Stimulated activated naive CD8-positive, alpha-beta T cell treated with anti-CD3 and anti-CD28 coated beads, Interleukin-15, Interleukin-2, amounts not matched to agents 100 U/mL and 50 U/mL, for 24 hours (primary cell): Measurements from ENCODE around the gene RAB4B.
"Not testable (repeated sequence)": the region's sequence is repeated elsewhere in the genome, so short reads cannot be mapped to it uniquely, and the experiment has no call there.

Experiments
- ATAC-seq: fragments of 150-1000 bp; cut with Tn5 transposase; one replicate; pipeline ENCODE4 v1.10.0; 2021
- DNase-seq: peaks from one replicate; pipeline ENCODE4 v3.0.0; 2021

The RAB4B gene, protein sequence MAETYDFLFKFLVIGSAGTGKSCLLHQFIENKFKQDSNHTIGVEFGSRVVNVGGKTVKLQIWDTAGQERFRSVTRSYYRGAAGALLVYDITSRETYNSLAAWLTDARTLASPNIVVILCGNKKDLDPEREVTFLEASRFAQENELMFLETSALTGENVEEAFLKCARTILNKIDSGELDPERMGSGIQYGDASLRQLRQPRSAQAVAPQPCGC

DNA sequence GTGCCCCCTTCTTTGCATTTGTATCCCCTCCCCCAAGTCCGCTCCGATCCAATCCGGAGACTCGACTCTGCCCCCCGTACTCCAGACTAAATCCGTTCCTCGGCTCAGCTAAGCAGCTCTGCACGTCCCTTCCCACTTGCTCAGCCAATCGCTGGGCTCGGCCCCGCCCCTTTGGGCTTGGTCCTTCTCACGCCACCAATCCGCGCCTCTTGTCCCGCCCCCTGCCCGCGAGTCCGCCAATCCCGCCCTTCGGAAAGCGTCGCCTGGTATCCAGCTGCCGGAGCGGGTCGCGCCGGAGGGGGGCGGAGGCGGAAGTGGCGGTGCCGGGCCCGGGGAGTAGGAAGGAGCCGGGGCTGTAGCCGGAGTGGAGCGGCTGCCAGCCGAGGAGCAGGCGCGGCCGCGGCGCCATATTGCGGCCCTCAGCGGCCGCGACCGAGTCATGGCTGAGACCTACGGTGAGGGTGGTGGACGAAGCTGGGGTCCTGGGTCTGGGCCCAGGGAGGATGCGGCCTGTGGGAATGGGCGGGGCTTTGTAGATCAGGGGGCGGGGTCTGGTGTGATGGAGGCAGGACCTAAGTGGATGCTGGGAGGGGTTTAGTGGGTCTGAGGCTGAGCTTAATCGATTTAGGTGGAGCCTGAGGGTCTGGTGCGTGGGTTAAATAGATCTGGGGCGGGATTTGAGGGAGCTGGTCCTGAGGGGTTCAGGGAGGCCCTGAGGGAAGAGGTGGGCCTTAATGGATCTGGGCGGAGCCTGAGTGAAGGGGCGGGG, at the start of gene RAB4B:
RAB4B (plus strand) TSS at position 311 of the 769 bp plus-strand sequence; CDS start at position 440, 129 bp downstream.
- ATAC-seq (peak; percentile 76), DNase-seq (peak; percentile 100)

DNA sequence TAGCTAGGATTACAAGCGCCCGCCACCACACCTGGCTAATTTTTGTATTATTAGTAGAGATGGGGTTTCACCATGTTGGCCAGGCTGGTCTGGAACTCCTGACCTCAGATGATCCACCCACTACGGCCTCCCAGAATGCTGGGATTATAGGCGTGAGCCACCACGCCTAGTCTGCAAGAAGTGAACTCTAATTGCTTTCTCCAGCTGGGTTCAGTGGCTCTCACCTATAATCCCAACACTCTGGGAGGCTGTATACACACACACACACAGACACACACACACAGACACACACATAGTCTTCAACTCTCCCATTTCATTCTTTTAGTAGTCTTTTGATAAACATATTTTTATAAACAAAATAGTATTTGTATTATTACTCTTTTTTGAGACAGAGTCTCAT, 48.0 kb upstream of the RAB4B start:
- ATAC-seq, DNase-seq: not testable (repeated sequence)

DNA sequence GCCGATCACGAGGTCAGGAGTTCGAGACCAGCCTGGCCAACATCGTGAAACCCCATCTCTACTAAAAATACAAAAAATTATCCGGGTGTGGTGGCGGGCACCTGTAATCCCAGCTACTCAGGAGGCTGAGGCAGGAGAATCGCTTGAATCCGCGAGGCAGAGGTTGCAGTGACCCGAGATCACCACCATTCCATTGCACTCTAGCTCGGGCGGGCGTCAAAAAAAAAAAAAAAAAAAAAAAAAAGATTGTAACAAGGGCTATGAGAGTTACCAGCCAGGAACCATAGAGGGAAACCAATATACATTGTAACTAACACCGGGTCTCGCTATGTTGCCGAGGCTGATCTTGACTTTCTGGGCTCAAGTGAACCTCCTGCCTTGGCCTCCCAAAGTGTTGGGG, 45.7 kb upstream of the RAB4B start:
- not testable (repeated sequence) for DNase-seq, ATAC-seq

DNA sequence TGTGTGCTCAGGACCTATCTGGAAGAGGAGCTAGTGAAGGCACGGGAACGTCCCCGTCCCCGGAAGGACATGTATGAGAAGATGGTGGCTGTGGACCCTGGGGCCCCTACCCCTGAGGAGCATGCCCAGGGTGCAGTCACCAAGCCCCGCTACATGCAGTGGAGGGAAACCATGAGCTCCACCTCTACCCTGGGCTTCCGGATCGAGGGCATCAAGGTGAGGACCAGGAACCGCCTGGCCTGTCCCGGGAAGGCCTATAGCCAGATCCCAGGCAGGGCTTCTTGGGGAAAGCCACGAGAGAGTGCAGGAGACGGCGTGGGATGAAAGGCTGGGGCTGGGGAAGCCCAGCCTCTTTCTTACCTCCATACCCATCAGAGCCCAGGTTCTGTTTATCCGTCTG, 44.9 kb upstream of the RAB4B start:
- no peak for DNase-seq
- ATAC-seq = no peak

DNA sequence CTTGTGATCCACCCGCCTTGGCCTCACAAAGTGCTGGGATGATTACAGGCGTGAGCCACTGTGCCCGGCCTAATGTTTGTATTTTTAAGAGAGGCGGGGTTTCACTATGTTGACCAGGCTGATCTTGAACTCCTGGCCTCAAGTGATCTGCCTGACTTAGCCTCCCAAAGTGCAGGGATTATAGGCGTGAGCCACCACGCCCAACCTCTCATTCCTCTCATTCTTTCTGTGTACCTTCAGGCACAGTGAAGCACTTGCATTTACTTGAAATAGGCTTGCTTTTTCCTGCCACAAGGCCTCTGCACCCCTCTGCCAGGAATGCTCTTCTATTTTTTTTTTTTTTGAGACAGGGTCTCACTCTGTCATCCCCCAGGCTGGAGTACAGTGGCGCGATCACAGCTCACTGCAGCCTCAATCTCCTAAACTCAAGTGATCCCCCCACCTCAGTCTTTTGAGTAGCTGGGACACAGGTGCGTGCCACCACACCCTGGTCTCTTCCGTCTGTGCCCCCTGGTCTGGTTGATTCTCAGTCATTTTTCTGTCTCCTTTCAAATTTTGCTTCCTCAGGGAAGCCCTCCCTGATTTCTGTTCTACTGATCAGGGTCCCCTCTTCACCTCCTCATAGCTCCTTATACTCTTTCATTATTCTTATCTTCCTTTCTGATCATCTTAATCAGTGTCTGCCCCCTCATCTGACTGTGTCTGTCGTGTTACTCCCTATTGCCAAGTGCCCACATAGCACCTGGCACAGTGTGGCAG, 42.9 kb upstream of the RAB4B start:
- ATAC-seq = no peak
- no peak for DNase-seq

DNA sequence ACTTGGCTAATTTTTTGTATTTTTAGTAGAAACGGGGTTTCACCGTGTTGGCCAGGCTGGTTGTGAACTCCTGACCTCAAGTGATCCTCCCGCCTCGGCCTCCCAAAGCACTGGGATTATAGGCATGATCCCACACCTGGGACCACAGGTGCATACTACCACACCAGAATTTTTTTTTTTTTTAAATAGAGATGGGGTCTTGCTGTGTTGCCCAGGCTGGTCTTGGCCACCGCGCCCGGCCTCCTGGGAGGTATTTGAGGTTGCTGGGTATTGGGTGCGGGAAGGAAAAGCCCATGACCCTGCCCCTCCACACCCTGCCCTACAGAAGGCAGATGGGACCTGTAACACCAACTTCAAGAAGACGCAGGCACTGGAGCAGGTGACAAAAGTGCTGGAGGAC, 41.4 kb upstream of the RAB4B start:
- no peak for DNase-seq
- no peak for ATAC-seq

DNA sequence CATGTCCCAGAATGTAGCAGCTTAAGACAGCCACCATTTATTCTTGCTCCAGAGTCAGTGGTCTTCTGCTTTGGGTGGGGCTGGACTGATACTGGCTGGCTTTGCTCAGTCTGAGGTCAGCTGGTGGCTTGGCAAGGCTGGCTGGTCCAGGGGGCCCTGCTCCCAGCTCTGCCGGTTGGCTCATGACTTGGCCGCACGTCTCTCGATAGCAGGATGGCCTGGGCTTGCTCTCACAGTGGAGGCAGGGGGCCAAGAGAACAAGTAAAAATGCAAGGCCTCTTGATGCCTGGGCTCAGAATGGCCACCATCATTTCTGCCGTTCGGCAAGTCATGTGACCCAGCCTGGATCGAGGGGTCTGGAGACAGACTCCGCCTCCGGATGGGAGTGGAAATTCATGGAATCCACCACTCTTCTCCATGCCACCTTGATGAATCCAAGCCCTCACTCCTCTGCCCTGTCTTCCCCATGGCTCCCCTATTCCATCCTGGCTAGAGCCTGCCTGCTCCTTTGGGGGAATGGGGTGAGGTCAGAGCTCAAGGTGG, 40.9 kb upstream of the RAB4B start:
- ATAC-seq = no peak

DNA sequence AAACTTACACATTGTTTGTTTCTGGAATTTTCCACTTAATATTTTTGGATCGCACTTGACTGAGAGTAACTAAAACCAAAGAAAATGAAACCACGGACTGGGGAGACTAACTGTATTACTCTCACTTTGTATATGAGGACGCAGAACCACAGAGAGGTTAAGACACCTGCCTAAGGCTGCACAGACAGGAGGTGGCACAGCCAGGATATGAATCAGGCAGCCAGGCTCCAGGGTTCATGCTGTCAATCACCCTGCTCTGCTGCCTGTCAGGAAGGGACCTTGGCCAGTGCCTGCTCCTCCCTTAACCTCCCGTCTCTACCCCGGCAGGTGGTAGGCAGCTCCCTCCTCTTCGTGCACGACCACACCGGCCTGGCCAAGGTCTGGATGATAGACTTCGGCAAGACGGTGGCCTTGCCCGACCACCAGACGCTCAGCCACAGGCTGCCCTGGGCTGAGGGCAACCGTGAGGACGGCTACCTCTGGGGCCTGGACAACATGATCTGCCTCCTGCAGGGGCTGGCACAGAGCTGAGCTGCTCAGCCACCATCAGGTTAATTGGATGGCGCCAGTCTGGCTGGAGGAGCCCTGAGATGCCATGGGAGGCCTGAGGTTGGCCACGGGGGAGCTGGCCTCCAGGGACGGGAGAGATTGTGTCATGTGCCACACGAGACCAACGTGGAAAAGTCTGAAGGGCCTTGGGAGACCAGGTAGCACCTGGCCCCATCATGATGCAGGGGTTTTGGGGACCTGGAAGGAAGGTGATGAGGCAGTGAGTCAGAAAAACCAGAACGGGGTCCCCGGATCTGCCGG, 38.8 kb upstream of the RAB4B start:
- ATAC-seq (no peak), DNase-seq (no peak)

More for the DNA sequence above, 40.9 kb upstream of the RAB4B start:
- DNase-seq = no peak

DNA sequence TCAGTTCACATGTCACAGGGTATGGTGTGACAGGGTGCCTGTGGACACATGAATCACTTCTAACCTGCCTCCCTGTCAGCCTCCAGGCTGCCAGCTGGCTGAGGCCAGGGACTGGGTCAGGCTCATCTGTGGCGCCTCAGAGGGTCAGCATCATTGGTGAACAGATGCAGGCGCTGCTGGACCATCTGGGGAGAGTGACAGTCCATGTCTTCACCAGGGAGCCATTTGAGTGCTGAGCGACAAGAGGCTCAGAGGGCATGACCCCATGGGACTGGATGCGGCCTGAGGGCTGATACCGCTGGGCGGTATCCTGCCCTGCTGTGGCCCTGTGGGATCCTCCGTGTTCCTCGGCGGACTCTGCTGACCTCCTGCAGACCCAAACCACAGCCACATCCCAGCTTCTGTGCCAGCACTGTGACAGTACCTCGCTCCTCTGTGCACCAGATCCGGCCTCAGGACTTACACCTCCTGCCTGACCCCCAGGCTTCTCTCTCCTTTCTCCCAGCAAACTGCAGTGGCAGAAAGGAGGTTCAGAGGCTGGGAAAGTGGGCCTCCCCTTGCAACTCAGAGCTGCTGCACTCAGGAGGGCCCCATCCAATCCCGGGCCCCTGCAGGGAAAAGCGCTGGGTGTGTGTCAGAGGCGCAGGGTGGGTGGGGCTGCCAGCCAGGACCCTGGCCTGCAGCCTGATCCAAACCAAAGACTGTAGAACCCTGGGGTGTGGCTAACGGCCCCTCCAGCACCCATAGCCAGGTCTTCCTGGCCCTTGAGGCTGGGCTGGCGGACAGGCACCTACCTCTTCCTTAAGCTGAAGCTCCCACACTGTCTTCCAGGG, 38.0 kb upstream of the RAB4B start:
- ATAC-seq = no peak

DNA sequence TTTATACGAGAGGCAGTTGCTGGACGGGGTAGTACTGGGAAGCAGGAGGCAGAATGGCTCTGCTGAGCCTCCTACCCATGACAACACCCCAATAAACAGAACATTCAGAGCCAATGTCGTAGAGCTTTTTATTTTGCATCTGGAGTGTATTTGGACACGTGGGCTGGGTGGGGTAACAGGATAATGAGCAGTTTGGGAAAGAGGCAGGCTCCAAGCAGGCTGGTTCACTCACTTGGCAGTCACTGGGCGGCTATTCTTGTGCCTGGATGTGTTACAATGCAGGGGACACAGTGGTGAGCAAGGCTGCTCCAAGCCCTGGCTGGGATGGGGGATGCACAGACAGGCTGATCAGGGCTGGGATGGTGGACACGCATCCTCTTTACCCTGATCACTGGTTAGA, 37.3 kb upstream of the RAB4B start:
- no peak for DNase-seq
- ATAC-seq = no peak

More for the DNA sequence above, 38.0 kb upstream of the RAB4B start:
- no peak for DNase-seq

DNA sequence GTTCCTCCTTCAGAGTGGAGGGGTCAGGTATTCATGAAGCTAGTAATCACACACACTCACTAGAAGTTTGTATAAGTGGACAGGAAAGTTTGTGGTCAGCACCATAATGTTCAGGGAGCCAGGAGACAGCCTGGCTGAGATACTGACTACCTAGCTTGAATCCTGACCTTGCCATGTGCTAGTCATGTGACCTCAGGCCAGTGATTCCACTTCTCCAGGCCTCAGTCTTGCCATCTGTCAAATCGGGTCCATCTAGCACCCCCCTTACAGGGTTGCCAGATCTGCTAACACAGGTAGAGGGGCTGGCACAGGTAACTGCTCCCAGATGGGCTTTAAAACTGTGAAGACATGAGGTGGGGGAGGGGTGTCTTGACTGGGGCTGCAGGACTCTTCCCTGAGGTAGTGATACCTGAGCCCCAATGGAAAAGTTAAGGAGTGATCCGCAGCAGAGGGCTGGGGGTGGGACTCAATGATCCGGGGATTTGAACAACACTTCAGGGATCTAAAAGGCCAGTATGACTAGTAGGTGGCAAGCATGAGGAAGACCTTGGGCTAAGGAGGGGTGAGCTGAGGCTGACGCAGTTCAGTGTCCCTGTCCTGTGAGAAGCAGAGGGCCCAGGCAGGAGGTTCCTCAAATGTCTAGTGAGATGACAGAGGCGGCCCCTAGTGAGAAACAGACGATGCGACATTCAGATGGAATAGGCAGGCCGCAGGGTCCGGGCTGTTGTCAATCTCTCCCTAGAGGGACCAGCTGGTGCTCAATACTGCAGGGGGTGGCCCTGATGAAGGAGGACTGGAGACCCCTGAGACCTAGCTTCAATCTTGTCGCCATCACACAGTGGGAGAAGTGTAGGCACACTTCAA, 36.3 kb upstream of the RAB4B start:
- DNase-seq = no peak
- no peak for ATAC-seq

DNA sequence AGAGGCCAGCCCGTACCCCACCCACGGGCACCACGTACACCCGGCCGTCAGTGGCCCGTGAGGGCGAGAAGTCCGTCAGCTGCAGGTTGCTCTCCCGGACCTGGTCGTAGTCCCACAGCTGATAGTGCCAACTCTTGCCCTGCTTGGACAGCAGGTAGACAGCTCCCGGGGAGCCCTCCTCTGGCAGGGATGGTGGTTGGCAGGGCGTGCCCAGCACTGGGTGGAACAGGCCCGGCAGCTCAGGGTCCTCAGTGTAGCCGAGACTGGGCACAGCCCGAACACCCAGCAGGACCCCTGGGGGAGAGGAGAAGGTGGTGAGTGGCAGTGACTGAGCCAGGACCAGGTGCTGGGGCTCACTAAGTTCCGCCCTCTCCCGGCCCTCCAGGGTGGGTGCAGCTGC, 35.6 kb upstream of the RAB4B start:
- ATAC-seq = no peak
- DNase-seq = no peak

DNA sequence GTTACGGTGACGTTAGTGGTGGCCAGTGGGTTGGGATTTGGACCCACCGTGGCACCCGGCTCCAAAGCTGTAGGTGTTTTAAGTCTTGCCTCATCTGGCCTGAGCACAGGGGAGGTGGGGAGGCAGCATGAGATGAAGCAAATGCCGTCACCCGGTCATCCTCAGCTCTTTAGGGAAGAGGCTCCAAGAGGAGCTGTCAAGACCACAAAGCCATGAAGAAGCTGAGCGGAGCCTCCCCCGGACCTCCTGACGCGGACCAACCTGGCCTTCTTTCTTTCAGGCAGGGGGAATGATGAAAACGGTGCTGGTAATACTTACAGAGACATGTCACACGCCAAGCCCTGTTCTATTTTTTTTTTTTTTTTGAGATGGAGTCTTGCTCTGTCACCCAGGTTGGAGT, 35.2 kb upstream of the RAB4B start:
- ATAC-seq = no peak
- DNase-seq = no peak

DNA sequence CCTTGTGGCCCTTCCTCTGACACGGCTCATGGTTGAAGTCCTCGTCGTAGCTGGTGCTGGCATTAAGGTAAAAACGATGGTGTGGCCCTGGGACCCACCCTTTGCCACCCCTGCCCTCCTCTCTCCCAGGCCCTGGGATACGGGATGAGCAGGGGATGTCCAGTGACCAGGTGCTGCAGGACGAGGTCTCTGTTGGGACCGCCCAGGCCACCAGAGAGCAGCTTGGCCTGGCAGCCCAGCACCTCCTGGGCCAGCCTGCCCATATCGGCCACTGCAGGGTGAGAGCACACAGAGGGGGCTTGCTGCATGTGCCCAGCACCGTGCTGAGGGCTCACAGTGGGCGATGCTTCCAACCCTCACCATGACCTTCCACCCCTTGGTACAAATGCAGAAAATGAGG, 34.1 kb upstream of the RAB4B start:
- DNase-seq = no peak

DNA sequence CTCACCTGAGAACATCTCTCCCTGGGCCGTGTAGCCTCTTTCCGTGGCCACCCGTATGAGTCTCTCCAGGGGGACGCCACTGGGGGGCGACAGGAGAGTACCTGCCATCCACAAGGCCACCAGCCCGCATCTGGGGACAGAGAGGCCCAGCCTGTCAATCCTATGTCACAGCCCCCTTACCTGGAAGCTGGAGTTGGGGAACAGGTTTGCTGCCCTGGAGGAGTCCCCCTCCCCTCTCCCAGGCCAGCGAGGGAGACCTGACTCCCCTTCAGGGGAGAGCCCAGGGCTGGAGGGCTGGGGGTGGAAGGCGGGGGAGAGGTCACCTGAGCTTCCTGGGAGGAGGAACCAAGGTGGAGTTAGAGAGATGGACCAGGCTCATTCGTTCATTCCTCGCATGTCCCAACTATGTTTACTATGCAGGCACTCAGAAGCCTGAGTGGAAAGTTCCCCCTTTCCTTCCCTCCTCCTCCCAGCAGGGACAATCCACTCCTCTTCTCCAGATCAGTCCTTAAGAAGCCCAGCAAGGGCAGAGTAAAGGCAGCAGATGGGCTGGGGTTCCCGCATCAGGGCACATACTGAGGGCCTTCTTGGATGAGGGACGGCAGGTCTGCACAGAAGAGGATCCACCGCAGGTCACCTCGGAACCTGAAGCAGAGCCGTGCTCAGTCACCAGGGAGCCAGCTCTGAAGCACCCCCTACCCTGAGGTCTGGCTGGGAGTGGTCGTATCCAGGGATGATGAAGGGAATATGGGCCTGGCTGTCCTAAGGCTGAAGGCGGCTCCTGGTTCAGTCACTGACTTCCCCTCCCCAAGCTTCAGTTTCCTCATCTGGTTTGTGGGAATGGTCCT, 33.3 kb upstream of the RAB4B start:
- ATAC-seq = no peak
- DNase-seq = peak; percentile 47

More for the DNA sequence above, 34.1 kb upstream of the RAB4B start:
- ATAC-seq = no peak

DNA sequence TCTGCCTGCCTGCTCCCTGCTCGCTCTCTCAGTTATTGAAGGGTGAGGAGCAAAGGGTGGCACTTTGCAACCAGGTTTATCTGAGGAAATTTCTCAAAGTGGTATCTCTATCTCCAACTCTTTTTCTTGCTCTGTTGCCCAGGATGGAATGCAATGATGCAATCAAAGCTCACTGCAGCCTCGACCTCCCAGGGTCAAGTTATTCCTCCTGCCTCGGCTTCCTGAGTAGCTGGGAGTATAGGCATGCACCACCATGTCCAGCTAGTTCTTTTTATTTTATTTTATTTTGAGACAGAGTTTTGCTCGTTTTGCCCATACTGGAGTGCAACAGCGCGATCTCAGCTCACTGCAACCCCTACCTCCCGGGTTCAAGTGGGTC, 32.7 kb upstream of the RAB4B start:
- DNase-seq (no peak), ATAC-seq (no peak)

DNA sequence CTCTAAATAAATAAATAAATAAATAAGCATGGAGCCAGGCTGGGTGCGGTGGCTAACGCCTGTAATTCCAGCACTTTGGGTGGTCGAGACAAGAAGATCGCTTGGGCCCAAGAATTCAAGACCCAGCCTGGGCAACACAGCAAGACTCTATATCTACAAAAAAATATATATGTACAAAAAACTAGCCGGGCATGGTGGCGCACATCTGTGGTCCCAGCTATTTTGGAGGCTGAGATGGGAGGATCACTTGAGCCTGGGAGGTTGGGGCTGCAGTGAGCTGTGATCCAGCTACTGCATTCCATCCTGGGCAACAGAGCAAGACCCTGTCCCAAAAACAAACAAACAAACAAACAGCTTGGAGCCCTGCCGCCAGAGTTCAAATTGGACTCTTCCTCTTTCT, 30.5 kb upstream of the RAB4B start:
- ATAC-seq (no peak), DNase-seq (no peak)

DNA sequence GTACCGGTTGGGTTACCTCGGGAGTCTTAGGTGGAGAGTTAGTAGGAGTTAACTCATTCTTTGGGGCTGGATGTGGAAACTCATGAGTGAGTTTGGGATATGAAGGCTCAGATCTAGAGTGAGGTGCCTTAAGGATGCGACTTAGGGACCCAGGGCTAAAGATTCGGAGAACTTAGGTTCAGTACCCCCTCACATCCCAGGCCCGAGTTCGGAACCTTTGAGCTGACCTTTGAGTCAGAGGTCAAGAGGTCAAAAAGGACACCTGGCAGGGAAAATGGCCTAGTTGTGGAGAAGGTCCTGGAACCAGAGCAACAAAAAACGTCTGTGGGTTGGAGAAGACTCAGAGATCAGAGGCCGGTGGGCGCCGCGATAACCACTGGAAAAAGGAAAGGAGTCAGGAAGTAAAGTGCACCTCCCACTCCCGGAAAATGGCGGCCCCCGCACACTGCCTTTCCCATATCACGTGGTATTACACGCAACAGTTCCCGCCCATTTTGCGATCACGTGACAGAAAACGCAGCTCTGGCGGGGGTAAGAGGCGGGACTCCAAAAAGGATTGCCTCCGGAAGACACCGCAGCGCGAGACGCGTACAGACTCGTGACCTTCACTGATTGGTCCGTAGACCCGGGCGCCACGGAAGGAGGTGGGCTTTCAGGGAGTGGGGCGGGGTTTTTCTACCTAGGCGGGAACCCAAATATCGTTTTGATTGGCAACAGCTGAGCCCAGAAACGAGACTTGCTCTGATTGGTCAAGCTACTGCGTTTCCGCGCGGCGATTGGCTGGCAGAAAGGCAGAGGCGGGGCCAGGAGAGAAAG, 27.8 kb upstream of the RAB4B start, which contains the start of gene ACTMAP:
ACTMAP (minus strand) TSS at position 420 of the 816 bp plus-strand sequence. CDS start 674 bp downstream, outside the sequence.
- ATAC-seq (peak; percentile 88), DNase-seq (peak; percentile 99)
